ENCODE results near the gene CREM.

DNA sequence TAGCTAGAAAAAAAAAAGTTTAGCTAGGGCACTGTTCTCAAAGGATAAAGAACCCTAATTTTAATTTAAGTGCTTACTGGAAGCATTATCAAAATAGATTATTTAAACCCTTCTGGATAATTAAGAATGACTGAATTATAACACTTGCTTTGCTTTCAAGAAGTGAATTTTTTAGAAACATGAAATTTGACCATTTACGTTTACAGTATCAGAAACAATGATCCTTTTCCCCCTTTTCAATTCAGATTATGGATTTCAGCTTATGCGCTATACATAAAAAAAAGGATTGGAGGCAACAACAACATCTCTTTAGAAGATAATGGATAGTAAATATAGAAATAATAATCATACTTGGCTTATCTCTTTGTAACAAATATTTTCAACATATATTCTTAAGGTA lies 39.2 kb downstream of the CREM start:
- TF ChIP-seq, protein P1, sequence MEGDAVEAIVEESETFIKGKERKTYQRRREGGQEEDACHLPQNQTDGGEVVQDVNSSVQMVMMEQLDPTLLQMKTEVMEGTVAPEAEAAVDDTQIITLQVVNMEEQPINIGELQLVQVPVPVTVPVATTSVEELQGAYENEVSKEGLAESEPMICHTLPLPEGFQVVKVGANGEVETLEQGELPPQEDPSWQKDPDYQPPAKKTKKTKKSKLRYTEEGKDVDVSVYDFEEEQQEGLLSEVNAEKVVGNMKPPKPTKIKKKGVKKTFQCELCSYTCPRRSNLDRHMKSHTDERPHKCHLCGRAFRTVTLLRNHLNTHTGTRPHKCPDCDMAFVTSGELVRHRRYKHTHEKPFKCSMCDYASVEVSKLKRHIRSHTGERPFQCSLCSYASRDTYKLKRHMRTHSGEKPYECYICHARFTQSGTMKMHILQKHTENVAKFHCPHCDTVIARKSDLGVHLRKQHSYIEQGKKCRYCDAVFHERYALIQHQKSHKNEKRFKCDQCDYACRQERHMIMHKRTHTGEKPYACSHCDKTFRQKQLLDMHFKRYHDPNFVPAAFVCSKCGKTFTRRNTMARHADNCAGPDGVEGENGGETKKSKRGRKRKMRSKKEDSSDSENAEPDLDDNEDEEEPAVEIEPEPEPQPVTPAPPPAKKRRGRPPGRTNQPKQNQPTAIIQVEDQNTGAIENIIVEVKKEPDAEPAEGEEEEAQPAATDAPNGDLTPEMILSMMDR (IDR thresholded peaks at IDR 0.05; ENCODE audit: insufficient read depth, low read length) = no peak
- TF ChIP-seq, protein P2, sequence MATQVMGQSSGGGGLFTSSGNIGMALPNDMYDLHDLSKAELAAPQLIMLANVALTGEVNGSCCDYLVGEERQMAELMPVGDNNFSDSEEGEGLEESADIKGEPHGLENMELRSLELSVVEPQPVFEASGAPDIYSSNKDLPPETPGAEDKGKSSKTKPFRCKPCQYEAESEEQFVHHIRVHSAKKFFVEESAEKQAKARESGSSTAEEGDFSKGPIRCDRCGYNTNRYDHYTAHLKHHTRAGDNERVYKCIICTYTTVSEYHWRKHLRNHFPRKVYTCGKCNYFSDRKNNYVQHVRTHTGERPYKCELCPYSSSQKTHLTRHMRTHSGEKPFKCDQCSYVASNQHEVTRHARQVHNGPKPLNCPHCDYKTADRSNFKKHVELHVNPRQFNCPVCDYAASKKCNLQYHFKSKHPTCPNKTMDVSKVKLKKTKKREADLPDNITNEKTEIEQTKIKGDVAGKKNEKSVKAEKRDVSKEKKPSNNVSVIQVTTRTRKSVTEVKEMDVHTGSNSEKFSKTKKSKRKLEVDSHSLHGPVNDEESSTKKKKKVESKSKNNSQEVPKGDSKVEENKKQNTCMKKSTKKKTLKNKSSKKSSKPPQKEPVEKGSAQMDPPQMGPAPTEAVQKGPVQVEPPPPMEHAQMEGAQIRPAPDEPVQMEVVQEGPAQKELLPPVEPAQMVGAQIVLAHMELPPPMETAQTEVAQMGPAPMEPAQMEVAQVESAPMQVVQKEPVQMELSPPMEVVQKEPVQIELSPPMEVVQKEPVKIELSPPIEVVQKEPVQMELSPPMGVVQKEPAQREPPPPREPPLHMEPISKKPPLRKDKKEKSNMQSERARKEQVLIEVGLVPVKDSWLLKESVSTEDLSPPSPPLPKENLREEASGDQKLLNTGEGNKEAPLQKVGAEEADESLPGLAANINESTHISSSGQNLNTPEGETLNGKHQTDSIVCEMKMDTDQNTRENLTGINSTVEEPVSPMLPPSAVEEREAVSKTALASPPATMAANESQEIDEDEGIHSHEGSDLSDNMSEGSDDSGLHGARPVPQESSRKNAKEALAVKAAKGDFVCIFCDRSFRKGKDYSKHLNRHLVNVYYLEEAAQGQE (IDR thresholded peaks at IDR 0.05; ENCODE audit: insufficient replicate concordance, low read depth) = no peak
- TF ChIP-seq POLR2AphosphoS5 (IDR thresholded peaks at IDR 0.05; ENCODE audit: low read depth) = no peak
